Measurements from ENCODE around the gene IMPG2. TPM values are rescaled to one million over a fixed set of nuclear protein-coding genes. Genes with fewer than 3 reads are reported as not detected.

IMPG2 gene
- total and polyA plus RNA-seq, 2 donors (not counting 1 experiment from before 2014, with no cell fraction given) = 0.21 to 0.44 TPM

DNA sequence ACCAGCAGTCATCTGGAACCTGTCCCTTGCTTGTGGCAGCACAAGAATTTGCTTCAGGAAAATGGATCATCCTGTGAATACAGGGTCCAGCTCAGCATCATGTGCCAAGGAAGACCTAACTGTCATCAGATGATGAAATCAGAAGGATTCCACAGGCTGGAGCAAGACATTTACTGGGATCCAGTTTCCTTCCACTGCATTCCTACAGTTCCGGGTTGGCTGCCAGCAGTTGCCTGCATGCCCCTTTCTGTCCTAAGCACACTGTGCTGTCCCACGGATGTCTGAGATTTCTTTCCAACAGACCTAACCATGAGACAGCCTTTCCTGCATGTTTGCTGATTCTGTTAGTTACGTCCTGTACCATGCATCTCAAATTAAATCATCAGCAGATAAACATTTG is 140.7 kb downstream of the IMPG2 start:
- Mint-ChIP-seq H3K4me3 (no peak overlapping the region), H3K27me3 (peaks cover 3% of the 10 kb centered on the region), H3K9me3 (ENCODE audit: insufficient read depth) (no peaks in the 10 kb centered on the region), H3K27ac (no peak overlapping the region), H3K4me1 (no peaks in the 10 kb centered on the region)
- H2AFZ ChIP-seq (ENCODE audit: insufficient read depth, low read depth, low read length, poor library complexity, severe bottlenecking) = no peak overlapping the region
- H3K27me3 ChIP-seq (replicated peaks in 1 of 4; ENCODE audit: control extremely low read depth in 1 of 4, control insufficient read depth in 3 of 4, insufficient read depth in 4 of 4, low read length in 3 of 4) = no peaks in the 10 kb centered on the region
- intact Hi-C loops (cut with micrococcal nuclease) = no loop called here
- no peaks in the 10 kb centered on the region for H3K36me3 ChIP-seq (replicated peaks in 1 of 2; ENCODE audit: control extremely low read depth in 1 of 2, control insufficient read depth in 1 of 2, extremely low read depth in 1 of 2, insufficient read depth in 2 of 2, low read length in 1 of 2)
- H3K79me2 ChIP-seq (ENCODE audit: control insufficient read depth, insufficient read depth, low read length) = no peaks in the 10 kb centered on the region
- no peak overlapping the region for H3K4me3 ChIP-seq (ENCODE audit: control extremely low read depth in 1 of 5, extremely low read depth in 1 of 5, insufficient read depth in 1 of 5, low read depth in 2 of 5, low read length in 4 of 5)
- DNase-seq (no peak), ATAC-seq (ENCODE audit: low read depth) (no peak)
- H3K4me2 ChIP-seq (replicated peaks; ENCODE audit: low read depth, low read length, poor library complexity, severe bottlenecking) = no peak overlapping the region
- H3K4me1 ChIP-seq (ENCODE audit: control insufficient read depth in 2 of 2, insufficient read depth in 2 of 2, low read length in 2 of 2) = no peaks in the 10 kb centered on the region
- no peaks in the 10 kb centered on the region for H3K9me3 ChIP-seq (ENCODE audit: control extremely low read depth in 1 of 3, control insufficient read depth in 2 of 3, insufficient read depth in 1 of 3, low read length in 2 of 3)
- ChIA-PET CTCF (interaction anchor here (0.6 kb wide), 1 partner anchor 1994 kb away, joined by 3 read pairs; no protein-coding TSS in a partner anchor), POLR2A (no interaction called here)
- no peak overlapping the region for H3K9ac ChIP-seq (ENCODE audit: low read length)
- no peak overlapping the region for H3K27ac ChIP-seq (ENCODE audit: low read length in 2 of 2)
- no peaks in the 10 kb centered on the region for H4K20me1 ChIP-seq (ENCODE audit: control insufficient read depth, insufficient read depth, low read length, poor library complexity, severe bottlenecking)
- no peak for TF ChIP-seq CTCF (IDR thresholded peaks at IDR 0.05)
- no peak for TF ChIP-seq EZH2 (IDR thresholded peaks at IDR 0.05; ENCODE audit: borderline replicate concordance, insufficient read depth, low read depth, low read length, poor library complexity, severe bottlenecking)
- WGBS (ENCODE audit: insufficient coverage) = 88% methylated on average over 2 of the region's 3 CpGs

GRCh38 chr3:101177577-101177976 is 142.8 kb downstream of the IMPG2 start:
- Histone ChIP-seq H3K4me2 (replicated peaks; ENCODE audit: low read depth, low read length, poor library complexity, severe bottlenecking) (no peak overlapping the region), H3K27ac (ENCODE audit: low read length in 2 of 2) (no peak overlapping the region), H3K9ac (ENCODE audit: low read length) (no peak overlapping the region), H3K4me3 (ENCODE audit: control extremely low read depth in 1 of 5, extremely low read depth in 1 of 5, insufficient read depth in 1 of 5, low read depth in 2 of 5, low read length in 4 of 5) (no peak overlapping the region), H2AFZ (ENCODE audit: insufficient read depth, low read depth, low read length, poor library complexity, severe bottlenecking) (no peak overlapping the region), H3K36me3 (replicated peaks in 1 of 2; ENCODE audit: control extremely low read depth in 1 of 2, control insufficient read depth in 1 of 2, extremely low read depth in 1 of 2, insufficient read depth in 2 of 2, low read length in 1 of 2) (no peaks in the 10 kb centered on the region), H3K4me1 (ENCODE audit: control insufficient read depth in 2 of 2, insufficient read depth in 2 of 2, low read length in 2 of 2) (no peaks in the 10 kb centered on the region), H3K9me3 (ENCODE audit: control extremely low read depth in 1 of 3, control insufficient read depth in 2 of 3, insufficient read depth in 1 of 3, low read length in 2 of 3) (no peaks in the 10 kb centered on the region), H3K79me2 (ENCODE audit: control insufficient read depth, insufficient read depth, low read length) (no peaks in the 10 kb centered on the region), H3K27me3 (replicated peaks in 1 of 4; ENCODE audit: control extremely low read depth in 1 of 4, control insufficient read depth in 3 of 4, insufficient read depth in 4 of 4, low read length in 3 of 4) (no peaks in the 10 kb centered on the region), H4K20me1 (ENCODE audit: control insufficient read depth, insufficient read depth, low read length, poor library complexity, severe bottlenecking) (no peaks in the 10 kb centered on the region)
- H3K4me3 Mint-ChIP-seq = no peak overlapping the region
- H3K27ac Mint-ChIP-seq = no peak overlapping the region
- no peak for DNase-seq
- ChIA-PET CTCF (no interaction called here), POLR2A (no interaction called here)
- no peaks in the 10 kb centered on the region for H3K4me1 Mint-ChIP-seq
- intact Hi-C loops (cut with micrococcal nuclease) = no loop called here
- H3K27me3 Mint-ChIP-seq = peaks cover 3% of the 10 kb centered on the region
- ATAC-seq (ENCODE audit: low read depth) = no peak
- TF ChIP-seq CTCF (IDR thresholded peaks at IDR 0.05) (no peak), EZH2 (IDR thresholded peaks at IDR 0.05; ENCODE audit: borderline replicate concordance, insufficient read depth, low read depth, low read length, poor library complexity, severe bottlenecking) (no peak)
- no peaks in the 10 kb centered on the region for H3K9me3 Mint-ChIP-seq (ENCODE audit: insufficient read depth)

Other genes with a start within 250 kb of the IMPG2 start
- gene SENP7, start 192.6 kb upstream of the IMPG2 start, total RNA-seq = 47.5 and 50.3 TPM in 2 replicates
- 14.7 and 22.1 TPM in 2 replicates for gene SENP7, start 192.6 kb upstream of the IMPG2 start, polyA plus RNA-seq
- gene TRMT10C, start 241.3 kb upstream of the IMPG2 start, total RNA-seq = 25.2 and 25.3 TPM in 2 replicates
- 9.0 and 13.2 TPM in 2 replicates for gene TRMT10C, start 241.3 kb upstream of the IMPG2 start, polyA plus RNA-seq